ENCODE measurements around the gene PMM2.

GRCh38 chr16:8858994-8859912 is 61.6 kb downstream of the PMM2 start:
- no peak for TF ChIP-seq CTCF (IDR thresholded peaks at IDR 0.05; ENCODE audit: poor library complexity)
- TF ChIP-seq EZH2phosphoT487 (IDR thresholded peaks at IDR 0.05; ENCODE audit: low read depth, severe bottlenecking, unreplicated experiment), result no peak

Data from hepatocyte (in vitro differentiated cells).